Tibial nerve (tissue), 4 donors: ENCODE results near the gene MLXIP.

ENCODE experiments used
- CTCF ChIP-seq, 5 experiments: fragments of 200-600 bp in 3 of 5; fragments of 450-650 bp in 2 of 5; sonication (generic) in 3 of 5; IDR thresholded peaks; one replicate each; pipeline ENCODE4 v1.5.1; 2016 to 2019; ENCODE audit warnings: antibody characterized with exemption in 5 of 5, mild to moderate bottlenecking in 3 of 5, moderate library complexity in 2 of 5
- EP300 ChIP-seq, 2 donors: sonication (generic); formaldehyde crosslinking; IDR thresholded peaks; one replicate each; pipeline ENCODE4 v1.6.1; 2017; ENCODE audit warnings: antibody characterized with exemption in 2 of 2, mild to moderate bottlenecking in 1 of 2
- POLR2A ChIP-seq, 2 donors: fragments of 450-650 bp; IDR thresholded peaks; one replicate each; pipeline ENCODE4 v1.6.1; 2017; ENCODE audit warnings: antibody characterized with exemption in 2 of 2, mild to moderate bottlenecking in 2 of 2, moderate library complexity in 2 of 2

- TF ChIP-seq CTCF (IDR thresholded peaks at IDR 0.05) (no peak), POLR2A (IDR thresholded peaks at IDR 0.05) (no peak), EP300 (IDR thresholded peaks at IDR 0.05) (no peak)
Observed at GRCh38 chr12:122058549-122059149, 19.9 kb upstream of the MLXIP start.
